NCI-H1930 (cell line): Measurements from ENCODE around the gene SLX9.
"Not testable (repeated sequence)": the region's sequence is repeated elsewhere in the genome, so short reads cannot be mapped to it uniquely, and the experiment has no call there.

Source experiments
- DNase-seq, 2 experiments: peaks; one replicate each; lab custom pipeline; 2025; lab: John Stamatoyannopoulos, UW

Gene SLX9

DNA sequence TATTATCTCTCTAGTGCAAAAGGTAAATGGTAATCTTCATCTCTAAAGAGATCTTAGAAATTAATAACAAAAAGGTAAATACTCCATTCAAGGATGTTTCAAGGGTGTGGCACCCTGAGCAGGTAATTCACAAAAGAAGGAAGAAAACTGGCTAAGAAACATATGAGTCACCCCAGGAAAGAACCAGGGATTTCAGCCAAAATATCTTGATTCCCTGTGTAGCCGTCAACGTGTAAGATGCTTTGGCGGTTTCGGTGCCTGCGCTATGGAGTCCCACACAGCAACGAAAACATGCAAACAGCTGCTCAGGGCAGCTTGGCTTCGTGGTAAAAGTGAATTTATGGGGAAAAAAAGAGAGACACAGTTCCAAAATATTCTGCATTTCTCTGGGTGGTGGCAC, 22.9 kb upstream of the SLX9 start:
- no peak for DNase-seq

DNA sequence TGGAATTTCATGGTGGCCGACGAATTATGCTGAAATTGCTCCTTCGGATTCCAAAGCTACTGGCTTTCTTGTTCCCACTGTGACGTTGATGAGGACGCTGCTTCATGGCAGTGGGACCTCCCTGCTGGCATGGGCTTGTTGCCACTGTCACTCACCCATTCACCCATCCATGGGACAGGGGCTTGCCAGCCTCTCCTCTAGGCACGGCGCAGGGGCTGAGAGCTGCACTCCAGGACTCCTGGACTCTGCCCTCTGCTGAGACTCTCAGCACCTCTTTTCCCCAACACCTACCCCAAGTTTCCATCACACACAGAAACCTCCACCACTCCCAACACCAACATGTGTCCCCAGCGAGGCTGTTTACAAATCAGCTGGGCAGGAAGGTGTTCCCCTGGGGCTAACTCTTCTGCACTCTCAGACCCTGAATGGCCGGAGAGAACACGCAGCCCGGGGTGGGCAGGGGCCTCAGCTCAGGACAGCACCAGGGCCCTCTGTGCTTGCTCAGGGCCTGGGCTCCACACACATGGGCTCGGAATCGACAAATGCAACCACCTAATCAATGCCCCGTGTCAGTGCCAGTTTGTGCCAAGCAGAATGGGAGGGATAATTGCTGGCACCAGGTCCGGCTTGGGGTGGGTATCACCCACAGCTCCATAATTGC, 22.3 kb upstream of the SLX9 start:
- DNase-seq, result no peak

DNA sequence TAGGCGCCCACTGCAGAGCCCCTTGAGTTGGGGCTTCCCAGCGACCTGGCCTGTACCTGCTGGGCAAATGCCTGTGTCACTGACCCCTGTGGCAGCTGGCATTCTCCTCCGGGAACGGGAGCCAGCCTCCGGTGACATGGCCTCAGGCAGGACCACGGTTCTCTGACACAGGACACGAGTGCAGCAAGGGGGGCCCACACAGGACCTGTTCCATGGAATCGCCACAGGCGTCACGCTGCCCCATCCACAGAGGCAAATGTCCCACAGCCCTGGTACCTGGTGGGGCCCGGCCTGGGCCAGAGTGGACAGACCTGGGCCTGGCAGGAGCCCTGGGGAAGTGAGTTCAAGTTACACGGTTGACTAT, 21.7 kb upstream of the SLX9 start:
- DNase-seq, result no peak

DNA sequence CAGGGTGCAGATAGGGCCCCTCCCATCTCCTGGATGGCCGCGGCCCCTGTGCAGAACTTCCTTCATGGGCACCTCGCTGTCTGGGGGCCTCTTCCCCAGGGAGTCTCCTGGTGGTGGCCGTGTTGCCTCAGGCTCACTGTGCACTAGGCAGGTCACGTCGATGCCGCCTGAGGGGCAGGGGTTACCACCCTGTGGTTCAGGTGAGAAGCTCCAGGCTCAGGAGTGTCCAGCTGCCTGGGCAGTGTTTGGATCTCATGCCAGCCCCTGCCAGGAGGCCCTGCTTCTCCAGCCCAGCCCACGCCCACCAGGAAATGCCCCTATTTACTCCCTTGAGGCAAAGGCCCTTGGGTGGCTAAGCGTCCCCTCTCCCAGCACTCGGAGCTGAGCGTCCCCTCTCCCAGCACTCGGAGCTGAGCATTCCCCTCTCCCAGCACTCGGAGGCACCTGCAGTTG, 21.2 kb upstream of the SLX9 start:
- DNase-seq, result no peak

DNA sequence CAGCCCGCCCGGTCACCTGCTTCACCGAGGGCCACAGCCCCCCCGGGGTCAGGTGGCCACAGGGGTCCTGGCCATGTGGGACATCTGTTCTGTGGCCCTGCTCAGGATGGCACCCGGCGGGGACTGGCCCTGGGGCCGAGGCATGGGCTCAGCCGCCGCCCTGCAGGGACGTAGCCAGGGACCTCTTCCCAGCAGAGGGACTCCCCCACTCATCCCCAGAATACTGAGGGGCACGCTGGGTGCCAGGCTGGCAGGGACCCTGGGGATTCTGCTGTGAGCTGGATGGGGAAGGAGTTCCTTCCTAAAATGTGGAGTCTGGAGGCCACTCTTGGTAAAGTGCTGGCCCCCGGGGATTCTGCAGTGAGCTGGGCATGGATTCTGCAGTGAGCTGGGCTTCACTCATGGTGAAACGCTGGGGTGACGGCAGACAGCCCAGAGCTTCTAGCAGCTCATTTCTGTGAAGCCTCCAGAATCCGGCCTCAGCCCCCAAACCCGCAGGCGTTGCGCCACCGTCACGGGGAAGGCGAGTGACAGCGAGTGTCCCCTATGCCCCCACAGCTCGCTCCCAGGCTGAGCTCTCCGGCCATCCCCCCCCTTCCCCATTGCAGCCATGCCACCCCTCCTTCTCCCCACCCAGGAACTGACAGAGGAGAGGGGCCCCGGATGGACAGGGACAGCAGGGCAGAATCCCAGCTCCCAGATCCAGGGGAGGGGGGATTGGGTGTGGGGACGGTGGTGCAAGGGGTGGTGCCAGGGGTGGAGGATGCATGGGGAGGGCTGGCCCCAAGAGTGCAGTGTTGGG, 20.5 kb upstream of the SLX9 start:
- DNase-seq, result no peak

DNA sequence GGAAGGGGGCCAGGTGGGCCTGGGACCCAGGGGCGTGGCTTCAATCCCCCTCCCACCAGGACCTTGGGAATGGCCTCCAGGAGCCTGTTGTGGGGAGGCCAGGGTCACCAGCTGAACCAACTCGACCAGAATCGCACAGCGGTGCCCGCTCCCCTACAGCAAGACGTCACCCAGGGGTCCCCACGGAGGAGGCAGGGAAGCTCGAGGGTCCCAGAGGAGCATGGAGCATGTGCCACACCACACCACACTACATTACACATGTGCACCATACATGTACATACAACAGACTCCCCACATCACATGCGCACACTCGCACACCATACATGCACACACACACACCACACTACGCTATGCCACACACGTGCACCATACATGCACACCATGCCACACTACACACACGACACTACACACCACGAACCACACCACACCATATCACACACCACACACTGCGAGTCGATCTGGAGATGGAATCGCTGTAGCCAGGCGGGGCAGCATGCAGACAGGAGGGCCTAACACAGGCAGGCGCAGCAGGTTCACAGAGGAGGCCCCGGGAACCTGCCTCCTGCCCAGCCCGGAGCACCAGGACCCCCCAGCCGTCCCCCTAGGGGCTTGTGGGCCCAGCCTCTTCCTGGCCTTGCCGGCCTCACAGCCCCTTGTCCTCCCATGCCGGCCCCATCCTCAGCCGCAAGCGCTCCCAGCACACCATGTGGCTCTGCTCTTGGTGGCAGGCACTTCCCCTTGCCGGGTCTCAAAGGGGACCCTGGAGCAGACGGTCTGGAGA, 19.7 kb upstream of the SLX9 start:
- no peak for DNase-seq

DNA sequence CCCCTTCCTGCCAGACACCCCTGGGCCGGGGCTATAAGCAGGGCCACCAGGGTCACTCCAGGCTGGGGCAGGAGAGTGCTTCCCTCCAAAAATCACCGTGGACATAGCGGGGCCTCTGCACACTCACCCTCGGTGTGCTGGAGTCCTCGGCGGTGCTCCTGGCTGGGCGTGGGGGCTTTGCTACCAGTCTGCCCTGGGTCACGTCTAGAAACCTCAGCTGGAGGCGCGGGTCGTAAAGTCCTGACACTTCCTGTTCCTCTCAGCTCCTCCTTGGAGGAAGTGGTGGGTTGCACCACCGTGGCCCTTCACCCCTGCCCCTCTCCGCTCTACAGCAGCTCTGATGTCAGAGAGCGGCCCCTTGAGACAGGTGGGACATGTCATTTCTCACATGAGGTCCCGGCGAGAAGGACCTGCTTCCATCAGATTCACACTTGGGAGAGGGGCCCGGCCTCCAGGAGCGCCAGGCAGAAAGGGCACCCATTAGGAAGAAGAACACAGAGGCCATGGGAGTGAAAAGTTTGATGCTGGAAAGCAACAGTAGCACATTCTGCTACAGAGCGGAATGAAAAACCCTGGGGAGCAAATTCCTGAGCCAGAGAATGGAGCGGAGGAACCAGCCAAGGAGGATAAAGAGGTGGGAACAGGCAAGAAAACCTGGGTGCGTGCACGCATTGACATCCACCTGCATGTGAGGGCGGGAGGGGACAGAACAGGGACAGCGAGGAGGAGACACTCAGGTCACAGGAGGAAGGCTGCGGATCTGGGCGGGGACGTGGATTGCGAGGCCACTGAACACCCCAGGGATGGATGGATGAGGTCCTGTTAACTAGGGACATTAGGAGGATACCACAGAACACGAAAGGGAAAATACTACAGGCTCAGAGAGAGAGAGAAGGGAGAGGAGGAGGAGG, 18.9 kb upstream of the SLX9 start, which contains the start of gene ITGB2:
TSS of gene ITGB2 (minus strand) at position 206 of the 911 bp plus-strand sequence. CDS start 10,117 bp downstream, outside the sequence.
- no peak for DNase-seq

DNA sequence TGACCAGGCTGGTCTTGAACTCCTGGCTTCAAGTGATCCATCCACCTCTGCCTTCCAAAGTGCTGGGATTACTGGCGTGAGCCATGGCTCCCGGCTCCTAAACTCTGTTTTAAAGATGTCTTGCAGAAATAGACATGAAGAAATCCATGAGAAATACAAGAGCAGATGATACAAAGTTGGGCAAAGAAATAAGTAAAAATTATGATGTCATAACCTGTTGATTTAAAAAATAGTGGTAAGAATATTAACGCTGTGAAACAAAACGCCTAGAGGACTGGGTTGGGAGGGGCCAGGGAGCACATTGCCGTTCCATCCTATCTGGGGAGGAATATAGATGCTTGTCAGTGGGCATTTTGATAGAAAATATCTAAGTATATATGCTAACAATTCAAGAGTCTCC, 17.9 kb upstream of the SLX9 start:
- no peak for DNase-seq

DNA sequence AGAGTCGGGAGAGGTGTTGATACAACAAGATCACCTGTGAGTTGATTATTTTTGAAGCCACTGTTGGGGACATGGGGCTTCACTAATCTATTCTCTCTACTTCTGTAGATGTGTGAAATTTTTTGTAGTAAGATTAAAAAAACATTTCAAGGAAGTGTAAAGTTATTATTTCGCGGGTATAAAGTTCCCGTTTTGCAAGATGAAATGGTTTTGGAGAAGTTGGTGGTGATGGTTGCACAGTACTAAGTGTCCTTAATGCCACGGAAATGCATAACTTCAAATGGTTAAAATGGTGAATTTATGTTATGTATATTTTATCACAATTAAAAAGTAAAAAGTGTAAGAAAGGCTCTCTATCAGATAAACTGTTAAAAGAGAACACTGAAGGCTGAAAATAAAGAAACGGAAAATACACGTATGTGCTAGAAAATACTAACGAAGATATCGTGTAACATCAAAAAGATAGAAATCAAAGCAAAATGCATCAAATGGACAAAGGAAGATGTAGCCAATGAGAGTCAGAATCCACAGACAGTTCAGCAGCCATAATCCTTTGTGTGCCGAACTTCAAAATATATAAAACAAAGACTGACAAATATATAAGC, 16.2 kb upstream of the SLX9 start:
- no peak for DNase-seq

DNA sequence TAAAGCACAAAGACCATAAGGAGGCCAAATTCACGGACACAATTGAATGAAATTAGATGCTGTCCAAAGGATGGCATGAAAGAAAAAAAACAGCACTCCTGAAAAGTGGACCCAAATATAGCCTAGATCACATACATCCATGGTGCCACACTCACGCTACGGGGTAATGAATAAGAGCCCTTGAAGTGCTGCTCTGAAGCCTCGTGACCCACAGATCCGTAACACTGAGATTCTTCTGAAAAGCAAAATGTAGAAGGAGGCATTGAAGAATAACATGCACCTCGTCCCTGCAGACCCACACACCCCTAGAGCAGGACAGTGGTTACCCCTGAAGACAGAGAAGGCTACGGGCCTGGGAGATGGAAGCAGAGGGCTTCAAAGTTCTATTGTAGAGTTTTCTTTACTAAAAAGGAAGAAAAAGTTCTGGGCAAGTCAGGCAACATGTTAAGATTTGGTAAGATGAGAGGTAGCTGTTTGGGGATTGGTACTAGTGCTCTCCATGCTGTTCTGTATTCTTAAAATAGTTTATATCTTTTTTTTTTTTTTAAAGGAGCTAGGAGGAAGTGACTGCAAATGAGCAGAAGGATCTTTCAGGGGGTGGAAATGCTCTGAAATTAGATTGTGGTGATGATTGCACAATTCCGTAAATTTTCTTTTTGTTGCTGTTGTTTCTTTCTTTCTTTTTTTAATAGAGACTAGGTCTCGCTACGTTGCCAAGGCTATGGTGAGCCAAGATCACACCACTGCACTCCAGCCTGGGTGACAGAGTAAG, 15.0 kb upstream of the SLX9 start:
- no peak for DNase-seq

DNA sequence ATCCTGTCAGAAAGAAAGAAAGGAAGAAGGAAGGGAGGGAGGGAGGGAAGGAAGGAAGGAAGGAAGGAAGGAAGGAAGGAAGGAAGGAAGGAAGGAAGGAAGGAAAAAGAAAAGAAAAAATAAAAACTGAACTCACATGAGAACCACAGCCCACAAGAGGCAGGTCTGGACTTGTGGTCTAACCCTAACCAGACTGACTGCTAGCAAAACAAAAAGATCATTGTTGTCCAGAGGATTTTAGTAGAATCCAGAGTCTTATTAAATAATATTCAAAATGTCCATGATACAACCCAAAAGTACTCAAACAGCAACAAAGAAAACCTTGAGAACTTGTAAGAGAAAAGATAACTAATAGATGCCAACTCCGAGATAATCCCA, 14.5 kb upstream of the SLX9 start:
- DNase-seq, result no peak

DNA sequence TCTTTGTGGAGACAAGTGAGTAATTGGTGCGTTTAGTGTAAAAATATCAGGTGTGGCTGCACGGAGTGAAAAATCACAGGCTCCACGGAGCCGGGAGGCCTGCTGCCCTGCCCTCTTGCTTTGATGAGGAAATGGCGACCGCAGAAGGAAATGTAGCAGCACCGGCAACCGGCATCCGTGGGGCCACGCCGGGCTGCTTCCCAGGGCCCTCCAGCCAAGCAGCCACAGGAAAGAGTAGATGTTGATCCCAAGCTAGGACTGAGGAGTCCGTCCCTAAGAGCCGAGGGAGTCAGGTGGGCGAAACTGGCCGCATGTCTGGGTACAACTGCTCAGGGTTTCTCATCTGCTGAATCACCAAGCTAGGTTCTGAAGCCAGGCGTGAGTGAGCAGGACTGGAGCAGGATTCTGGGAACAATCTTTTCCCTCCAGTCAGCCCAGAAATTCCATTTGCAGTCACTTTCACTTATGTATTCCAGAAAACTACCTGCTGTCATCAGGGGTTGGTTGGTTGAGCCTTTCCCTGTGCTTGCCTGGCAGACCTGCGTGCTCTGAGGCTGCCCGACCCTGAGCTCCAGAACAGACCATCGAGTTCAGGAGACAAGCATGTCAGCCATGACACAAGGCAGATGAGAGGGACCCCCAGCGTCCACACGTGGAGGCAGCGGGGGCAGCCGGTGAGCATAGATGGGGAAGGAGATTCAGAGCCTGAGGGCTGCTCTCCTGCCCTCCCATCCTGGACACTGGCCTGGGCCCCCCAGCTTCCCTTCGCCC, 13.3 kb upstream of the SLX9 start:
- no peak for DNase-seq

DNA sequence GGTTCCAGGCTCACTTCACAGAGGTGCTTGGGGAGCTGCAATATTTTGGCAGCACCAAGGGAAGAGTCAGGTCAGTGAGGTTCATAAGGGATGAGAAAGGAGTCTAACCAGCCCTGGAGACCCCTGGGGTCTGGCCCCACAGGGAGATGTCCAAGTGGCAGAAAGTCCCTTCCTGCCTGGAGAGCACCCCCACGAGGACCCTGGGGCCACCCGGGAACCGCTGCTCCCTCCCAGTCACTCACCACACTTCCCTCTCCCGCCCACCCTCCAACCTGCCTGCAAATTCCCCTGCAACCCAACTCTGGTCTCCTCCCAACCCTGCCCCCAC, 12.6 kb upstream of the SLX9 start:
- DNase-seq, result no peak

DNA sequence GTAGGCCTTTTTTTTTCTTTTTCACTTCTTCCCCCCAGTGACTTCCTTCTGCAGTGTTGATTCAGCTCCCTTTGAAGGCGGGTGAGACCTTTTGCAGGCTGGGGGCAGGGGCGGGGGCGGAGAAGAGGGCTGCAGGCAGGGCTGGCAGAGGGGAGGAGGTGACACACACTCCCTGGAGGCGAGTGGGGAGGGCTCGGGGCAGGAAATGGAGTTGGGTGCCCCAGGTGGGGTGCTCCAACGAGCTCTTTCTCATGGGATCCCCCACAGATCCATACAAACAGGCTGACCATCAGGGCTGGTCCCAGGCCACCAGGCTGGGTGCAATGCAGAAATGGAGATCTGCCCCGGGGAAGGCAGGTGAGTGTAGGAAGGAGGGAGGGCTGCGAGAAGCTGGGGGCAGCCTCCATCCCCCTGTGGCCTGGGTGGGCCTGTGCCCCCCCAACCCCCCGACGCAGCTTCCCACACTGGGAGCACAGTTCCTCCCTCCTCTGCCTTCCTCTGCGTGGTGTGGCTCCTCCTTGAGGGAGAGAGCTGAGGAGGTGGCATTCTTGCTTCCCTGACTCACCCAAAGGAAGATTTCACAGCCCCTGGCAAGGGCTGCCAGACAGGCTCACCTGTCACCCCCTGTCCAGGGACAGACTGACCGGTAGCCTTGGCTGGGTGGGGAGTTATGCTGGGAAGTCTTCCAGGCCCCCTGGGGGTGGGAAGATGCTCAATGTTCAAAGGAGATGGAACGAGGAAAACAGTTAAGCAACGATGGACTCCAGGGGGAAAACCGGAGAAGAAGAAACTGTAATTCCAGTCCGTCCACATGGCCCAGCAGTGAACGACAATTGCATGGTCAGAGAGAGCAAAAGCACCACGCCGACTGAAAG, 12.0 kb upstream of the SLX9 start:
- DNase-seq, result no peak

DNA sequence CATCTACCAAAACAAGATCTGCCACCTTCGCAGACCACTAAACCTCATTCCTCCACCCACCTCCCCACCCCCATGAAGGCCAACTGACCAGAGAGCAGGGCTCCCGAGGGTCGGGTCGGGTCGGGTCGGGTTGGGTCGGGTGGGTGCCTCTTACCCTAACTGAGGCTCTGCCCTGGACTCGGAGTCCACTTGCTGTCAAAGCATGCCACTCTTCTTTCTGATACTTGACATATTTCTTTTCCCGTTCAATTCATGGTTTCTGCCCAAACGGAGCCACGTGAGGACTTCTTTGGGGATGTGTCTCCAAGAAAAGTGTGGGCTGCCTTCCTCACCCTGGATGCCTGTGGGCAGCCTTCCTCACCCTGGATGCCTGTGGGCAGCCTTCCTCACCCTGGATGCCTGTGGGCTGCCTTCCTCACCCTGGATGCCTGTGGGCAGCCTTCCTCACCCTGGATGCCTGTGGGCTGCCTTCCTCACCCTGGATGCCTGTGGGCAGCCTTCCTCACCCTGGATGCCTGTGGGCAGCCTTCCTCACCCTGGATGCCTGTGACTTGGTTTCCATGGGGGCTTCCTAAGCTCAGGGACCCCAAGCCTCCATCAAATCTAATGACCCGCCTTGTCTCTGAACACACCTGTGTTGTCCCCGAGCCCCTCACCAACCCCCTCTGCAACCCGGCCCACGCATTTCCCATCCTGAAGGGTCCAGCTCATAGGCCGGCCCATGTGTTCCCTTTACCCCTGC, 11.2 kb upstream of the SLX9 start:
- DNase-seq, result not testable (repeated sequence)

DNA sequence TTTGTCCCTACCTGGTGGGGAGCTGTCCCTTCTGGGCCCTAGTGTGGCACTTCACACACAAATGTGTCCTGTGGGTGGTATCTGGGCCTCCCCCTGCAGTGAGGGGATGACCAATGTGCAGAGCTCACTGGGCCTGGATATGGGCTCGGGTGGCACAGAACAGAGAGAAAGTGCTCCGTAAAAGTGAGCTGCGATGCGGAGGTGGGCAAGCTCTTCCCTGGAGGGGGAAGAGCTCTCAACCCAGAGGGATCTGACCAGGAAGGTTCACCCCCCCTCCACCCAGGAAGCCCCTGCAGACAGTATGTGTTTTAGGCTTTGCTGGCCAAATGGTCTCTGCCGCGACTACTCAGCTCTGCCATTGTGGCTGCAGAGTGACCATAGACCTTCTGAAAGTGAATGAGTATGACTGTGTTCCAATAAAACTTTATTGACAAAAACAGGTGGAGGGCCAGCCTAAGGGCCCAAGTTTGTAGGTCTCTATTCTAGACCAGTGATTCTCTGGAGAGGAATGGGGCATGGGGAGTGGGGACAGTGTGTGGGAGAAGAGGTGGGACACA, 10.5 kb upstream of the SLX9 start:
- no peak for DNase-seq

DNA sequence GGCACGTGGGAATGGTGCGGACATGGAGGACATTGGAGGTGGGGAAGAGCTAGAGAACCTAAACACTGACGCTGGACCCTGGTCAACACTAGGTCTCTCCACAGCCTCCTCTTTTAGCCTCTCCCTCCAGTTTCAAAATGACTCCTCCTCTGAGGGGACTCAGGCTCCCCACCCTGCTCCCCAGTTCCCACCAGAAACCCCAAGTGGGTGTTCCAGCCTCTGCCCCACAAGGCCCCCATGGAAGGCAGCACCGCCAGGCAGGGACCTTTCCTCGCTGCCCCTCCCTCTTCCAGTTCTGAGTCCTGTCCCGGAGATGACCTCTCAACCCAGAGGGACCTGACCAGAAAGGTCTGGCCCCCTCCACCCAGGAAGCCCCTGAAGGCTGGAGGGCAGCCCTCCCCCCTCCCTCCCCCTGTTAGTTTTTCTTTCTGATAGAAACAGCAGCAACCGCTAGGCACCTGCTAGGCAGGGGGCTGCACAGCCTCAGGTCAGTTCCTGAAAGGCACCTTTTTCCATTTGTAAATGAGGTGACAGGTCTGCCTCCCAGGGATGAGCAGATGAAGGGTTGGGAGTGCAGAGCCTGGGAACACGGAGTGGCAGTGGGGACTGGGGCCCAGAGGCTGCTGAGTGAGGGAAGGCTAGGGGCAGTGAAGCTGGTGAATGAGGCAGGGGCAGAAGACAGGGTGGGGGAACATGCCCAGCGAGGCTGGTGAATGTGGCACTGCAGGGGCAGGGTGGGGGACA, 9.9 kb upstream of the SLX9 start:
- no peak for DNase-seq
